ENCODE results near the gene KCNQ1. TPM values are rescaled to one million over a fixed set of nuclear protein-coding genes. Genes with fewer than 3 reads are reported as not detected.

The KCNQ1 gene
- total RNA-seq, 4 donors from 2014 or later: 0.81 to 2.2 (median 1.6) TPM

- intact Hi-C loops (cut with DNase I; ENCODE audit: low total_unique reads): no loop called here
- 91 to 93% methylated on average over 4 to 5 of the region's 5 CpGs for WGBS, 2 donors
- DNase-seq (ENCODE audit: low spot score in 2 of 2): peak in 1 of 2 donors; percentile 80
- H3K4me3 ChIP-seq (ENCODE audit: low read depth, poor library complexity, severe bottlenecking): no peak overlapping the region
- TF ChIP-seq POLR2A (IDR thresholded peaks at IDR 0.05) (no peak), CTCF (IDR thresholded peaks at IDR 0.05) (no peak)
Measured at GRCh38 chr11:2586793-2587131, 142.0 kb downstream of the KCNQ1 start.

GRCh38 chr11:2587132-2587930 lies 142.5 kb downstream of the KCNQ1 start:
- WGBS, 2 donors: 96 to 97% methylated on average over 11 to 15 of the region's 20 CpGs
- TF ChIP-seq POLR2A (IDR thresholded peaks at IDR 0.05) (no peak), CTCF (IDR thresholded peaks at IDR 0.05) (no peak)
- intact Hi-C loops (cut with DNase I; ENCODE audit: low total_unique reads): no loop called here
- peak in 1 of 2 donors; percentile 79 for DNase-seq (ENCODE audit: low spot score in 2 of 2)
- H3K4me3 ChIP-seq (ENCODE audit: low read depth, poor library complexity, severe bottlenecking): no peak overlapping the region

- H3K4me3 ChIP-seq (ENCODE audit: low read depth, poor library complexity, severe bottlenecking): no peak overlapping the region
- peak in 1 of 2 donors; percentile 70 for DNase-seq (ENCODE audit: low spot score in 2 of 2)
- TF ChIP-seq CTCF (IDR thresholded peaks at IDR 0.05) (no peak), POLR2A (IDR thresholded peaks at IDR 0.05) (no peak)
- intact Hi-C loops (cut with DNase I; ENCODE audit: low total_unique reads): no loop called here
- 85 to 91% methylated on average over 25 of the region's 25 CpGs for WGBS, 2 donors
Measured at GRCh38 chr11:2587976-2588748, 143.4 kb downstream of the KCNQ1 start.

- peak in 1 of 2 donors; percentile 75 for DNase-seq (ENCODE audit: low spot score in 2 of 2)
- intact Hi-C loops (cut with DNase I; ENCODE audit: low total_unique reads): no loop called here
- H3K4me3 ChIP-seq (ENCODE audit: low read depth, poor library complexity, severe bottlenecking): no peak overlapping the region
- TF ChIP-seq POLR2A (IDR thresholded peaks at IDR 0.05) (no peak), CTCF (IDR thresholded peaks at IDR 0.05) (no peak)
- 68 to 72% methylated on average over 27 to 29 of the region's 29 CpGs for WGBS, 2 donors
Measured at GRCh38 chr11:2588809-2589537, 144.2 kb downstream of the KCNQ1 start.

GRCh38 chr11:2589538-2589934 lies 144.7 kb downstream of the KCNQ1 start:
- TF ChIP-seq POLR2A (IDR thresholded peaks at IDR 0.05): no peak
- no peak for TF ChIP-seq CTCF (IDR thresholded peaks at IDR 0.05)
- intact Hi-C loops (cut with DNase I; ENCODE audit: low total_unique reads): no loop called here
- no peak for DNase-seq (ENCODE audit: low spot score in 2 of 2)
- H3K4me3 ChIP-seq (ENCODE audit: low read depth, poor library complexity, severe bottlenecking): no peak overlapping the region
- 82 to 86% methylated on average over 9 of the region's 12 CpGs for WGBS, 2 donors

All from lower leg skin (tissue), 4 donors.